NCI-H510A (cell line): ENCODE measurements around the gene LONP1.

Source experiments
- DNase-seq: peaks from one replicate; lab custom pipeline; 2025; lab: John Stamatoyannopoulos, UW

The LONP1 gene

DNA sequence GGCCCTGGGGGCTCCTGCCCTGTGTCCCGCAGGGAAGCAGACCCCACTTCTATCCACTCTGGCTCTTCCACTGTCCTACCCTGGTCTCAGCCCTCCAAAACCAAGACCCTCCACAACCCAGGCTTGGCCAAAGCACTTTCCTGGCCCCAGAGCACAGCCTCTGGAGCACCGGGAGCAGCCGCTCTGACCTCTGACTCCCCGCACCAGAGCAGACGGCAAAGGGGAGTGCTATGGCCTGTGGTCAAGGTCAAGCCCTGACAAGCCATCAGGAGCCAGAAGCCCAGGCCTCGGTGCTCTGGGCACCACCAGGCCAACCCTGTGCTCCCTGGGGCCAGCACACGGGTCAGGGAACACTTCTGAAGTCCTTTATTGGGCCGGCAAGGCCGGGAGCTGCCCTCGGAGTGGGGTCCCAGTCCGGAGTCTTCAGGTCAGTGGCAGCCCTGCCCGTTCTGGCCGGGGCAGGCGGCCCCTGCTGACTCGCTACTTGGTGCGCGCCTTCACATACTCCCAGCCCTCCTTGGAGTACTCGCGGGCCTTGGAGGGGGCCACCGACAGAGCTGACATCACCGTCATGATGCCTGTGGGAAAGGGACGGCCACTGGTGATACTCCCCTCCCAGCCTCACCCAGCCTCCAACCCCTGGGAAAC lies 41.8 kb downstream of the LONP1 start:
- no peak for DNase-seq

DNA sequence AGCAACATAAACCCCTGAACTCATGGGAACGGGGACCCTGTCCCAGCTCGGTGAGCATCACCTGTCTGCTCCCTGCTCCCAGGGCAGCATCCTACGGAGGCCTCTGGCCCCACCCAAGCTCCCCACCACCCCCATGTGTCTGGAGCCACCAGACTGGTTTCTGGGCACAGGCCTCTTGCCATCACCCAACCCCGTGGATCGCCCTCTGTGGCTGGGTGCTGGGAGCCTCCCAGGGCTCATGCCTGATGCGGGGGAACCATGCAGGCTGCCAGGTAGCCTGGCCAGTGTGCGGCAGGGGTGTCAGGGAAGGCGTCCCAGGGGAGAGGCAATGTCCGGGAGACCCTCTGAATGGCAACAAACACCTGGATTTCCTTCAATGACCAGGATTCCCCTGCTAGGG lies 42.4 kb downstream of the LONP1 start:
- no peak for DNase-seq

DNA sequence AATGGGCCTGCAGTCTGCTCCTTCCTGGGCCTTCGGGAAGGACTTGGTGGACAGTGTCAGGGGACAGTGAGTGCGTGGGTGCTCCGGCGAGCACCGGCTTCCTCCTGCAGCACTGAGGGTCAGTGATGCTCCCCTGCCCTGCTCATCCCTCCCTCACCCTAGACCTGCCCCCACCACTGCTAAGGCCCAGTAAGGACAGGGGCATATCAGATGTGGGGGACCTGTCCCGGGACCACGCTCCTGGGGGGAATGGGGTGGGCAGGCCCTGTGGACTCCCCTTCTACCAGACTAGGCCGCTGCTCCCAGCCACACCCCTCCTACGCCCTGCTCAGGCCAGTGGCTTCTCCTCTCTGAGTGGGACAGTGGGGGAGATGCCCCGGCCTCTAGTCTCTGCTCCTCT lies 42.8 kb downstream of the LONP1 start:
- no peak for DNase-seq

DNA sequence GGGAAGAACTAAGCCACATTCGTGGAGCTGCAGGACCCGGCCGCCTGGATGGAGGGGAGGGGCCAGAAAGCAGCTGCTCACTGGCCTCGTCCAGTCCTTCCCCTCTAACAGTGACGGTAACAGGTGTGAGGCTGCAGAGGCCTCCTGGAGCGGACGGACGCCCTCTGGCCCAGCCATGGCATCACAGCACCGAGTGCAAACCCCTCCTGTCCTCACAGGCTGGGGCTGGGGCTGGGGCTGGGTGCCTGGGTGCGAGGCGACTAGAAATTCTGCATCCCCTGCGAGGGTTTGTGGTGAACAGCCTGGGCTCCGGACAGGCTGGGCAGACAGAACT lies 43.2 kb downstream of the LONP1 start:
- no peak for DNase-seq

DNA sequence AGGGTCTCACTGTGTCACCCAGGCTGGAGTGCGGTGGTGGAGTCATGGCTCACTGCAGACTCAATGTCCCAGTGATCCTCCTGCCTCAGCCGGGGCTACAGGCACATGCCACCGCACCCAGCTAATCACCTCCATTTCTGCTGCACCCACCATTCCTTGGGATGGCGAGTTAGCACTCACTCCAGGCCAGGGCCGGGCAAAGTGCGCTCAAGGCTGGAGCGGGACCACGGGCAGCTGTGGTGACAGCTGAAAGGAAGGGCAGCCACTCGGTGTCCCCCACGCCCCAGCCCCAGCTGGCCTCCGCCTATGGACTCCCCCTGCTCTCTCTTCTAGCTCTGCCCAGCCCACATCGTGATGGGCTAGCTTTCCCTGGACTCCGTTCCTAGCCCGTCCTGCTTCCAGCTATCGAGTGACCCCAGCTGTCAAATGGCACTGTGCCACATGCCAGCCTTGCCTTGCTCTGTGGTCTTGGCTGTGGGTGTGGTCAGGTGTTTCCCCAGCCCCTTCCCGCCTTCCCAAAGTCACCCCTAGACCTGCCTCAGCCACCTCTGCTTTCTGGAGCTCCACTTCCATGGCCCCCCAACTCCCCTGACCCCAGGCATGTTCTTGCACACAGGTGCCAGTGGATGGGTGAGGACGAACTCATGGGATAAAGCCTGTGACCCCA lies 43.7 kb downstream of the LONP1 start:
- DNase-seq: no peak

DNA sequence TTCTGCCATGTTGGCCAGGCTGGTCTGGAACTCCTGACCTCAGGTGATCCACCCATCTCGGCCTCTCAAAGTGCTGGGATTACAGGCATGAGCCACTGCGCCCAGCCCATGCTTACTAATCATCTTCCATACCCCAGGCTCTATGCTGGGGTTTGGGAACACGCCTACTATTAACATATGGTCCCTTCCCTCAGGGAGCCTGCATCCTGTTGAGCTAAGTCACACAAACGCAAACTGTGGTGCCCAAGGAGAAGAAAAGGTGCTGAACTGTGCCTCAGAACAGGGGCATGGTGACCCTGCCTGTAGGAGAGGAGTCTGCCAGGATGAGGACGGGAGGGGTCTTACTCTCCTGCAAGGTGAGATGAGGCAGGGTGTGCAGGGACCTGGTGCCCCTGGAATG lies 45.2 kb downstream of the LONP1 start:
- no peak for DNase-seq

DNA sequence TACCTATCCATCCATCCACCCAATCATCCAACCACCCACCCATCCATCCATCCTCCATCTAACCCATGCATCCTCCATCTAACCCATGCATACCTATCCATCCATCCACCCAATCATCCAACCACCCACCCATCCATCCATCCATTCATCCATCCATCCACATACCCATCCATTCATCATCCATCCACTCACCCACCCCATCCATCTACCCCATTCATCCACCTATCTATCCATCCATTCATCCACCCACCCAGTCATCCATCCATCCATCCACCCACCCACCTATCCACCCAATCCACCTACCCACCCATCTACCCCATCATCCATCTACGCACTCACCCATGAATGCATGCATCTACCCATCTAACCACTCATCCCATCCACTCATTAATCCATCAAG lies 46.2 kb downstream of the LONP1 start:
- no peak for DNase-seq

DNA sequence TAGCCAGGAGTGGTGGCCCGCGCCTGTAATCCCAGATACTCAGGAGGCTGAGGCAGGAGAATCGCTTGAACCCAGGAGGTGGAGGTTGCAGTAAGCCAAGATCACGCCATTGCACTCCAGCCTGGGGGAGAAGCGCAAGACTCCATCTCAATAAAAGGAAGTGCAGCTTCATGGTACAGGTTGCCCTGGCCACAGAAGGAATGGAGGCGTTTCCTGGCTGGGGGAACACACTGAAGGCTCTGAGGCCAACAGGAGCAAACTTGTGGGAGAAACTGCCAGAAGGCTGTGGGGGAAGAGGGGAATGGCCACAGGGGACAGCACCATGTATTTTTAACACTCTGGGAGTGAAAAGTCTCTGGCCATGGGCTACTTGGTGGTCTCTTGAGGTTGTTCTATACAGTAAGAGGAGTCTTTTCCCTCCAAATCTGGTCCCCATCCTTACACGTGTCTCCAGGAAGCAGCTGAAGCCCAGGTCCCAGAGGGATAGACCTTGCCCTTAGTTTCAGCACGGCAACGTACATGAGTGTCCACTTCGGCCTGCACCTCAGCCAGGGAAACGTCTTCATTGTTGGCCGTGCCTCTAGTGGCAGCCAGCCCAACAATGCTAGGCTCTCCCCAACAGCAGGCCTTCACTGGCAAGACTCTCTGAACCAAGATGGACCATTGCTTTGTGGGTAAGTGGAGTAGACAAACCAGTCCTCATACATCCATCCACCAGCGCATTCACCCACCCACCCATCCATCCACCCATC lies 47.1 kb downstream of the LONP1 start:
- no peak for DNase-seq

DNA sequence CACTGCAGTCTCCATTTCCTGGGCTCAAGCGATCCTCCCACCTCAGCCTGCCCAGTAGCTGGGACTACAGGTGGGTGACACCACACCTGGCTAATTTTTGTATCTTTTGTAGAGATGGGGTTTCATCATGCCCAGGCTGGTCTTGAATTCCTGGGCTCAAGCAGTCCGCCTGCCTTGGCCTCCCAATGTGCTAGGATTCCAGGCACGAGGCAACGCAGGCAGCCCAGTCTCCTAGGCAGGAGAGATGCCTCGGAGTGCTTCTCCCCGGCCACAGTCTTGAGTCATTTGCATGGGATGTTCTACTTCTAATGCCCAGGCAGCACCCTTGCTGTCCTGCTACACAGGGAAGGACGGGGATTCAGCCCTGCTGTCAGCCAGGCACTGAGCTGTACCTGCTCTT lies 48.3 kb downstream of the LONP1 start:
- no peak for DNase-seq

DNA sequence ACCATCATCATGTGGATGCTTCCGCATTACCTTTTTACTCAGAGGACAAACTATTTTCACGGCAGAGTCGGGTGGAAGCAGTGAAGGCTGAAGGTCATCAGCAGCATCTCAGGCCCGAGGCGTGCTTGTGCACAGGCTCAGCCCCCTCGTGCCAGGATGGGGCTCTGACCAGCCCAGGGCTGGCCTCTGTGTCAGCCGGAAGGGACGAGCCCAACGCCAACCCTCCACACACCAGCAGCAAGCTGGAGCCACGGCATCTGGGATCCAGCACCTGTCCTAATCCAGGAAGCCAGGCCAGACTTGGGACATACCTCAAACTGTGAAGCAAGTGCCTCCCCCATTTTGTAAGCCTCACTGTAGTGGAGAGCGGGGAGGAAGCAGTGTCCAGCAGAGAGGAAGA lies 50.7 kb downstream of the LONP1 start:
- no peak for DNase-seq

DNA sequence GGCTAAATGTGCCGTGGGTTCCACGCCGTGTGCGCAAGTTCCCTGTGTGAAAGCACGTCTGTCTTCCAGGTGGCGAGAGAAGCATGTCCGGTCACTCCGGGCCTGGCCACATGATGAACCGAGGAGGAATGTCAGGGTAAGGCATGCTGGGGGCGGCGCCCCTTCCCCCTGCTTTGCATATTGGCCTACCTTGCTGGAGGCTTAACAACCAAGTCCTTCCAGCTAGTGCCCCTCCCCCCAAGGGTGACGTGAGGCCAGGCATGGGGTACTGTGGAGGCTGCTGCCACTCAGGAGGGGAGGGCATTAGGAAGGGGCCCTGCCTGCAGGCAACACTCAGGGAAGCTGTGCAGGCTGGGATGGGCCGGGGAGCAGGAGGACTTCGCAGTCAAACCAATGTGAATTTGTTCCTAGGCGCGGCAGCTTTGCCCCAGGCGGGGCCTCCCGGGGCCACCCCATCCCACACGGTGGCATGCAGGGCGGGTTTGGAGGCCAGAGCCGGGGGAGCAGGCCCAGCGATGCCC lies 52.1 kb downstream of the LONP1 start:
- DNase-seq: no peak

DNA sequence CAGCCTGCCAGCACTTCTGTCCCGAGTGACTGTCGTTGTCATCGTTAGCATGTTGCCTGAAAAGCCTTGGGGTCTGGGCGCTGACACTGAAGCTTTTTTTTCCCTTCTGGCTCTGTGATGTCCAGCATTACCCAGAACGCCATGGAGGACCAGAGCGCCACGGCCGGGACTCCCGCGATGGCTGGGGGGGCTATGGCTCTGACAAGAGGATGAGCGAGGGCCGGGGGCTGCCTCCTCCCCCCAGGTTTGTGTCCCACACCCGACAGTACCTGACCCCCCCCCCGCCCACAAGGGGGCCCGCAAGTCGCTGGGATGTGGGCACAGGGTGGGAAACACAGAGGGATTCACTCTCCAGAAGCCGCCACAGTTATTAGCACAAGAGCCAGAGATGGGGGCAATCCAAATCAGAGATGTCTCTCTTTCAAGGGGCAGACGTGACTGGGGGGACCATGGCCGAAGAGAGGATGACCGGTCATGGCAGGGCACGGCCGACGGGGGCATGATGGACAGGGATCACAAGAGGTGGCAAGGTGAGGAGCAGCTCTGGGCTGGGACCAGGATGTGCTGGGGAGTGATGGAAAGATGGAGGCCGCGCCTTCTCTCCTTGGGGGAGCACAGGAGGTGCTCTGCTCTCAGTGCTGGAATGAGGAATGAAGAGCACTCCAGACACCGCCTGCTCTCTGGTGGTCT lies 52.9 kb downstream of the LONP1 start:
- DNase-seq: no peak

DNA sequence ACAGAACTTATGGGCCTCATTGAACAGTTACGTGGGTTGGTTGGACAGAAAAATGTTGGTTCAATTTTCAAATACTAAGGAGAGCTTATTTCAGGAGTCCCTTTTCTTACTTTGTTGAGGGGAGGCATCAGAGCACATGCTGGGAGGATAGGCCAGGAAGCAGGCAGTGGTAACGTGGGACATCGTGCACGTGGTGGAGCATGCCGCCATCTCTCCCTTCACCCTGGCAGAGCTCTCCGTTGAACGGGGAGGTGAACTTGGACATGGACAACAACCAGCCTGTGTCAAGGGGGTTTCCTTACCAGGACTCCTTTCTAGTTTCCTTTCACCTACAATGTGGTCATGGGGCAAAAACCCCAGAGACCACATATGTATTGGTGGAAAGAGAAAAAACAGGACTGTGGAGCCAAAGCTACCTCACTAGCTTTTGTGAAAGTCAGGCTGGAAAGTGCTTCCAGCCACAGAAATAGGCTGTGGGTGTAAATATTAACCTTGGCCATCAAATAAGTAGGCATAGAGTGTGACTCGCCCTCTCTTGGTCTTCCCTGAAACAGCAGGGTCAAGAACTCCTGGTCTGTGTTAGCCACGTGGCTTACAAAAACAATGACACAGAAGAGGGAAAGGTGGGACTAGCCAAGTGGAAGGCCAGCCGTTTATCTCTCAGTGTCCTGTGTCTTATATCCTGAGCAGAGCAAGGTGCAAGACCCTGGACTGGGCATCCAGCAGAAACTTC lies 54.0 kb downstream of the LONP1 start:
- no peak for DNase-seq

DNA sequence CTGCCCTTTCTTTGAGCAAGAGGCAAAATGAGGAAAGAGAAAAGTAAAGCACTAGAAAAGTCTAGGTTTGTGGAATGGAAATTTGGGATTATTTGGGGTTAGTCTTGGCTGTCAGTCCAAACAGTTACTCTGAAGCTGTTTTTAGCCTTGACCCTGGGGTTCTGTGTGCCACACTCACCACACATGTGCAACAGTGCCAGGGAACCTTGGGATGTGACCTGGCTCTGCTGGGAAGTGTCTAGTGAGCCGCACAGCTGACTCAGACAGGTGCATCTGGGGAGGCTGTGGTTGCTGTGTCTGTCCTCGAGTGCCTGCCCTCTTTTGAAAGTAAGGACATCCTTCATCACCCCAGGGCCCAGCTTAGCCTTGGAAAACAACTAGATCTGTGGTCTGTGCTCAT lies 55.4 kb downstream of the LONP1 start:
- no peak for DNase-seq

DNA sequence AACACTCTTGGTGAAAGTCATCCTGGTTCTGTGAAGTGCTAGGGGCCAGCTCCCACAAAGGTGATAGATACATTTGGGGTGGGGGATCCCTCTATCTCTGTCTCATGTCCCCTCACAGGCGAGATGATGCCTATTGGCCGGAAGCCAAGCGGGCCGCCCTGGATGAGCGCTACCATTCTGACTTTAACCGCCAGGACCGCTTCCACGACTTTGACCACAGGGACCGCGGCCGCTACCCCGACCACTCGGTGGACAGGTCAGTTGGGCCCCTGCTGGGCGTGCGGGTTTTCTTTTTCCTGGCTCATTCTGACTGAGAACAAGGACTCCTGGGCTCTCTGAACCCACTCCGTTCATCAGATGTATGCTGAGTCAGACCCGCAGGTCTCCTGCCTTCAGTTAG lies 56.0 kb downstream of the LONP1 start:
- DNase-seq: no peak

DNA sequence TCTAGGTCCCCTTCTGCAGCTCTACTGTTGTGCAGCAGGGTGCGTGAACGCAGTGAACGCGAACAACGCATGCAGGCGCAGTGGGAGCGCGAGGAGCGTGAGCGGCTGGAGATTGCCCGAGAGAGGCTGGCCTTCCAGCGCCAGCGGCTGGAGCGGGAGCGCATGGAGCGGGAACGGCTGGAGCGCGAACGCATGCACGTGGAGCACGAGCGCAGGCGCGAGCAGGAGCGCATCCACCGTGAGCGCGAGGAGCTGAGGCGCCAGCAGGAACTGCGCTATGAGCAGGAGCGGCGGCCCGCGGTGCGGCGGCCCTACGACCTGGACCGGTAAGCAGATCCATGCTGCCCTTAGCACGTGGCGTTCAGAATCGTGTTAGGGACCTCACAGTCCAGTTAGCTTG lies 58.5 kb downstream of the LONP1 start:
- DNase-seq: no peak

DNA sequence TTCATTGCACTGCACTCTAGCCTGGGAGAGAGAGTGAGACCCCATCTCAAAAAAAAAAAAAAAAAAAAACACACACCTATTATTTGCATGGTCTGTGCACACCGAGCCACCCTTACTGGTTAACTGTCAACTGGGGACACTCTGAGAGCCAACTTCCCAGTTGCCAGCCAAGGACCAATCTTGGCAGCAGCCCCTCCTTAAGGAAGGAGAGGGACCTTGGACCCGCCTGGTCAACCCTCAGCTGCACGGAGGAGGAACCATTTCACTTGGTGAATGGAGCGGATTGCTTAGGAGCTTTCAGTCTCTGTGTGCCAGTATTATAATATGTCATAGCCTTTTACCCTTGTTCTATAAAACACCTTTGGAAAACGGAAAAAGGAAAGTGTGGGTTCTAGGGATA lies 64.5 kb downstream of the LONP1 start:
- DNase-seq: no peak

DNA sequence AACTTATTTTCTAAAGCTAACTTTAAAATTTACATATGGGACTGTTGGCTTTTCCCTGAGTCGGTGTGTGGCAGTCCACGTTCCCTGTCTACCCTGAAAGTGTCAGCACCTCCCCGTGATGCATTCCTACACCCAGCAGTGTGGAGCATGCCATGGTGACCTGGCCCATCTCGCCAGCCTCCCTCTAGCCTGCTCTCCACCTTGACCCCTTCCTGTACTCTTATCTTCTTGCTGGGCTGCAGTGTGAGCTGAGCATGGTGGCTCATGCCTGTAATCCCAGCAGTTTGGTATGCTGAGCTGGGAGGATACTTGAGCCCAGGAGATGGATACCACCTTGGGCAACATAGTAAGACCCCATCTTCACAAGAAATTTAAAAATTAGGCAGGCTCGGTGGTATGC lies 65.0 kb downstream of the LONP1 start:
- DNase-seq: no peak

DNA sequence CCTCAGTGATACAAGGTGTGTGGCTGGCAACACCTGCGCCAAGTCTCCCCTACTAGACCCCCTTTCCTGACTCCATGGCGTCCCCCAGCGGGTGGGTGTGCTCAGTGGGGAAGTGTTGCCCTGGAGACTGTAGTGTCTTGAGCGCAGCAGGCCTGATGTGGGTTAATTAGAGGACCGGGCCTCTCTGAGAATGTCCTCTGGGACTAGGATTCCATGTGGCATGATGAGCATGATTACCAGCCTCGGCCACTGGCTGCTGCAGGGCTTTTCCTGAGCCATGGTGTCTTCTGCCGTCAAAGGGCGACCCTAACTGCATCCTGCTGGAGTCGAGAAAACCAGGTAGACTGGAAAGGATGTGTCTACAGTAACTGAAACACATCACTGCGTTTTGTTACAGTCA lies 67.7 kb downstream of the LONP1 start:
- DNase-seq: no peak

DNA sequence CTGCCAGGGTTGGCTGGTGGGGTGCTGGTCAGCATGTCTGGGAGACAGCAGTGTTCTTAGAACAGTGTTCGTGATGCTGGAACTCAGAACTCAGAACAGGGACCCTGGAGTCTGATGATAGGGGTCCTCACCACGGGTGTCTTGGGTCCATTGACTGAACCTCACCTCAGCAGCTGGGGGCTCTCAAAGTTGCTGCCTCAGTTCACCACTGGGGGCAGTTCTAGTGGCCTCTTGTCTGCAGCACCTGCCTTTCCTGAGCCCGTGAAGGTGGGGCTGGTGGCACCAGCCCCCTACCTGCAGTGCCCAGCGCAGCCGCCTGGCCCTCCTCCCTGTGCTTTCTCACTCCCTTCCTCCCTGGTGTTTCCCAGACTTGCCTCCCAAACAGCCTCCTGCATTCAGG lies 68.6 kb downstream of the LONP1 start:
- no peak for DNase-seq

DNA sequence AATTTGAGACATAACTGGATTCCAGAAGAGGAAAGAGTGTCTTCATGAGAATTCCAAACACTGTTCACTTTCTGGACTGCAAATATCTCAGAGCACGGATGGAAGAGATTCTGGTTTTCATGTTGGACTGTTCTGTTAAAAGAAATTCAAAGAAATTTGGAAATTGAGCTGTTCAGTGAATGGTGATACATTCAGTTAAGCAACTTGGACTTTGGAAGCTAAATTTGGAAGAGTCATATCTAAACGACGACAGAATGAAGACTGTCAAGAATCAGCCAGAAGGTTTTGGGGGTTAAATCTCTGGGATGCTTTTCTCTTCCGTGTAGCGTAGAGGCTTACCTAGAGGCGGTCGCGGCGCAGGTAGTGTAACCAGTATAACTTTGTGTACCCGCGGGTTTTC lies 71.5 kb downstream of the LONP1 start:
- no peak for DNase-seq

DNA sequence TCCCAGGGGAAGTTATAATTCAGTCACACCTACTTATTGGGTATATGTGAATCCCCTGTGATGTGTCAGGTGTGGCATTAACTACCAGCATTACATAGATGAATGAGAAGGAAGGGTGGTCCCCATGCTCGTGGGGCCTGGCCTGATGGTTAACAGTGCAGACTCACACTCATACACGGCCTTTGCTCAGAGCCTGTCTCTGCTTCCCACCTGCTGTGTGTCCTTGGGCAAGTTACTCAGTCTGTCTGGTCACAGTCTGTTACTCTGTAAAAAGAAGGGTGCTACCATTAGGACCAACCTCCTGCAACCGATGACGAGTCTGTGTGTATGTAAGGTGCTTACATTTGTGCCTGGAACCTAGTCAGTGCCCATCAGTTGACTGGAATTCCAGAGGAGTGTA lies 73.2 kb downstream of the LONP1 start:
- DNase-seq: no peak
